Activated gamma-delta T cell treated with Interleukin-2 at 50 U/mL for 16 hours (primary cell): Measurements from ENCODE around the gene BRPF1.

Experiments used
- DNase-seq: peaks from one replicate; pipeline ENCODE4 v3.0.0-alpha.2; 2020

BRPF1 gene

GRCh38 chr3:9792405-9793160, 61.0 kb downstream of the BRPF1 start, which contains the start of the genes ARPC4 and TADA3:
ARPC4 (plus strand) TSS chr3:9793082; CDS start chr3:9793122, 40 bp downstream.
TADA3 (minus strand) TSS chr3:9792473; CDS start chr3:9791466, 1,007 bp downstream.
- DNase-seq, result peak; percentile 90

GRCh38 chr3:9793161-9793781, 61.7 kb downstream of the BRPF1 start:
- DNase-seq, result no peak

- no peak for DNase-seq
Measured at GRCh38 chr3:9794400-9794799, 62.9 kb downstream of the BRPF1 start.

GRCh38 chr3:9795207-9795606, 63.7 kb downstream of the BRPF1 start:
- no peak for DNase-seq

- DNase-seq, result no peak
Measured at GRCh38 chr3:9797196-9797945, 65.8 kb downstream of the BRPF1 start.
